ENCODE results near the gene CLN6.

- no peak for TF ChIP-seq POLR2AphosphoS5 (IDR thresholded peaks at IDR 0.05; ENCODE audit: low read depth, low read length)
- TF ChIP-seq POLR2A (IDR thresholded peaks at IDR 0.05; ENCODE audit: low read depth, low read length) = no peak
- TF ChIP-seq TAF1 (IDR thresholded peaks at IDR 0.05; ENCODE audit: low read depth, low read length) = no peak
- TF ChIP-seq POU2F2 (IDR thresholded peaks at IDR 0.05; ENCODE audit: low read depth, low read length) = no peak
- no peak for TF ChIP-seq SPI1 (IDR thresholded peaks at IDR 0.05; ENCODE audit: low read depth, low read length)
Observed at GRCh38 chr15:68262514-68263356, 33.2 kb upstream of the CLN6 start.
